ENCODE data around the gene PLEK. TPM values are rescaled to one million over a fixed set of nuclear protein-coding genes. Genes with fewer than 3 reads are reported as not detected.
"Not testable (repeated sequence)": the region's sequence is repeated elsewhere in the genome, so short reads cannot be mapped to it uniquely, and the experiment has no call there.

The PLEK gene
- total RNA-seq, 4 donors from 2014 or later, result 1.3 to 3.0 (median 2.2) TPM

GRCh38 chr2:68391869-68392268 is 26.8 kb downstream of the PLEK start:
- intact Hi-C loops (cut with DNase I; ENCODE audit: low total_unique reads), result no loop called here
- 67 to 71% methylated on average over 2 of the region's 2 CpGs for WGBS, 2 donors
- no peak overlapping the region for H3K4me3 ChIP-seq (ENCODE audit: low read depth, poor library complexity, severe bottlenecking)
- TF ChIP-seq POLR2A (IDR thresholded peaks at IDR 0.05), result no peak
- TF ChIP-seq CTCF (IDR thresholded peaks at IDR 0.05), result no peak
- no peak for DNase-seq (ENCODE audit: low spot score in 2 of 2)

- no peak overlapping the region for H3K4me3 ChIP-seq (ENCODE audit: low read depth, poor library complexity, severe bottlenecking)
- no peak for DNase-seq (ENCODE audit: low spot score in 2 of 2)
- 81 to 89% methylated on average over 4 of the region's 4 CpGs for WGBS, 2 donors
- intact Hi-C loops (cut with DNase I; ENCODE audit: low total_unique reads), result no loop called here
- no peak for TF ChIP-seq POLR2A (IDR thresholded peaks at IDR 0.05)
- no peak for TF ChIP-seq CTCF (IDR thresholded peaks at IDR 0.05)
These were observed 31.0 kb downstream of the PLEK start for GRCh38 chr2:68396093-68396492.

GRCh38 chr2:68397704-68398263 is 32.7 kb downstream of the PLEK start:
- H3K4me3 ChIP-seq (ENCODE audit: low read depth, poor library complexity, severe bottlenecking); DNase-seq (ENCODE audit: low spot score in 2 of 2); intact Hi-C loops (cut with DNase I; ENCODE audit: low total_unique reads): not testable (repeated sequence)
- WGBS, 2 donors, result 93 to 100% methylated on average over 3 of the region's 3 CpGs

GRCh38 chr2:68403199-68403644 is 38.1 kb downstream of the PLEK start:
- no peak for DNase-seq (ENCODE audit: low spot score in 2 of 2)
- TF ChIP-seq CTCF (IDR thresholded peaks at IDR 0.05), result no peak
- no peak for TF ChIP-seq POLR2A (IDR thresholded peaks at IDR 0.05)
- WGBS, 2 donors, result 61 to 79% methylated on average over 4 of the region's 4 CpGs
- H3K4me3 ChIP-seq (ENCODE audit: low read depth, poor library complexity, severe bottlenecking), result no peak overlapping the region
- intact Hi-C loops (cut with DNase I; ENCODE audit: low total_unique reads), result no loop called here

- WGBS, 2 donors, result 44 to 76% methylated on average over 2 of the region's 2 CpGs
- intact Hi-C loops (cut with DNase I; ENCODE audit: low total_unique reads), result no loop called here
- no peak for TF ChIP-seq POLR2A (IDR thresholded peaks at IDR 0.05)
- TF ChIP-seq CTCF (IDR thresholded peaks at IDR 0.05), result no peak
- H3K4me3 ChIP-seq (ENCODE audit: low read depth, poor library complexity, severe bottlenecking), result no peak overlapping the region
- DNase-seq (ENCODE audit: low spot score in 2 of 2), result no peak
These were observed 39.1 kb downstream of the PLEK start for GRCh38 chr2:68404164-68404563.

- no peak overlapping the region for H3K4me3 ChIP-seq (ENCODE audit: low read depth, poor library complexity, severe bottlenecking)
- DNase-seq (ENCODE audit: low spot score in 2 of 2), result no peak
- WGBS, 2 donors, result 52 to 59% methylated on average over 15 to 19 of the region's 19 CpGs
- TF ChIP-seq CTCF (IDR thresholded peaks at IDR 0.05) (no peak), POLR2A (IDR thresholded peaks at IDR 0.05) (no peak)
- intact Hi-C loops (cut with DNase I; ENCODE audit: low total_unique reads), result no loop called here
These were observed 40.1 kb downstream of the PLEK start for GRCh38 chr2:68404893-68405799.
